Spleen (tissue), 11 donors: ENCODE measurements around the gene KL. TPM values are rescaled to one million over a fixed set of nuclear protein-coding genes. Genes with fewer than 3 reads are reported as not detected.

Source experiments
- DNase-seq: peaks from one replicate; pipeline ENCODE4 v3.0.0-alpha.2; 2020
- H3K27ac ChIP-seq, 8 donors: fragments of 200-600 bp; sonication (generic) in 7 of 8; 1 replicate in 4 of 8; 2 replicates in 4 of 8; pipeline versions ENCODE4 v1.5.0 to v1.8.0; 2016 to 2021; ENCODE audit warnings: inconsistent platforms in 4 of 8, mild to moderate bottlenecking in 4 of 8, moderate library complexity in 1 of 8
- H3K27me3 ChIP-seq, 7 donors: fragments of 200-600 bp; sonication (generic) in 6 of 7; replicated peaks in 1 of 7; 1 replicate in 4 of 7; 2 replicates in 3 of 7; pipeline versions ENCODE4 v1.5.0 to v1.8.0; 2016 to 2021; ENCODE audit warnings: inconsistent platforms in 3 of 7, mild to moderate bottlenecking in 1 of 7
- H3K36me3 ChIP-seq, 6 donors: fragments of 200-600 bp; sonication (generic) in 5 of 6; 1 replicate in 4 of 6; 2 replicates in 2 of 6; pipeline versions ENCODE4 v1.5.0 to v1.8.0; 2016 to 2021; ENCODE audit warnings: inconsistent platforms in 2 of 6
- H3K4me1 ChIP-seq, 6 donors: fragments of 200-600 bp; sonication (generic) in 5 of 6; 1 replicate in 3 of 6; 2 replicates in 3 of 6; pipeline versions ENCODE4 v1.5.0 to v1.8.0; 2016 to 2021; ENCODE audit warnings: inconsistent platforms in 3 of 6
- H3K4me3 ChIP-seq, 8 donors: fragments of 200-600 bp; sonication (generic) in 7 of 8; 1 replicate in 4 of 8; 2 replicates in 4 of 8; pipeline versions ENCODE4 v1.5.0 to v1.8.0; 2016 to 2021; ENCODE audit warnings: inconsistent platforms in 4 of 8, mild to moderate bottlenecking in 4 of 8, moderate library complexity in 2 of 8
- H3K9me3 ChIP-seq, 8 donors: fragments of 200-600 bp; sonication (generic) in 7 of 8; 1 replicate in 4 of 8; 2 replicates in 4 of 8; pipeline versions ENCODE4 v1.5.0 to v1.8.0; 2016 to 2021; ENCODE audit warnings: inconsistent platforms in 4 of 8
- CTCF ChIP-seq, 11 experiments: fragments of 200-600 bp in 7 of 11; fragments of 450-650 bp in 4 of 11; sonication (generic) in 4 of 11; IDR thresholded peaks in 8 of 11; conservative IDR thresholded peaks in 3 of 11; 1 replicate in 7 of 11; 2 replicates in 4 of 11; pipeline versions ENCODE4 v1.4.0 to v1.8.0; 2016 to 2021; ENCODE audit warnings: antibody characterized with exemption in 11 of 11, inconsistent platforms in 4 of 11, mild to moderate bottlenecking in 1 of 11
- POLR2A ChIP-seq, 3 donors: fragments of 450-650 bp; IDR thresholded peaks; one replicate each; pipeline ENCODE4 v1.5.1; 2017; ENCODE audit warnings: antibody characterized with exemption in 3 of 3, mild to moderate bottlenecking in 1 of 3
- POLR2AphosphoS5 ChIP-seq, 3 donors: sonication (generic); formaldehyde crosslinking; IDR thresholded peaks; one replicate each; pipeline ENCODE4 v1.5.1; 2017; ENCODE audit warnings: antibody characterized with exemption in 3 of 3
- WGBS, 5 donors: extraction: QIAGEN DNeasy Blood & Tissue Kit in 3 of 5; methylation state at CpG; one replicate each; pipeline versions ENCODE4 v1.1.5 to v1.1.7; 2013 to 2018; 5-methylcytosine and 5-hydroxymethylcytosine counted together
- intact Hi-C: fragments of 100-400 bp; cut with DNase I; formaldehyde crosslinking; loops from one replicate; pipeline ENCODE4 v1.15.0; 2023; ENCODE audit warnings: low total_unique reads
- polyA plus RNA-seq, 3 donors: library from polyadenylated mRNA; stranded (reverse); fragments of 200-250 nt; gene quantifications; one replicate each; pipeline ENCODE4 v1.2.1, GENCODE V29; 2013
- total RNA-seq, 7 donors: library from RNA; depleted of rRNA in 3 of 7; stranded (reverse); fragments of >200 nt in 3 of 7; fragmentation: NEBNext Ultra II Directional in 4 of 7; extraction: Animal tissue kit (Norgen Biotek cat#: 25700) in 4 of 7; gene quantifications; one replicate each; pipeline versions ENCODE4 v1.1.0 to v1.2.1, GENCODE V29; 2016 to 2021
- donor health status: healthy with polysubstance abuse.
- donor health status: DM: no; HTN: no; CAD: no; lungs with moderate emphysema.
- donor health status: DM: no; HTN: no; CAD: no.
- donor health status: Bipolar disorder and iron deficiency.
- donor health status: healthy.
- donor health status: DM: no; HTN: no; CAD: no.
- donor health status: DM: yes; HTN: yes; CAD: no.

KL gene
- total and polyA plus RNA-seq, 10 donors: 0.35 to 10.2 (median 4.6) TPM

GRCh38 chr13:33090755-33091414 is 74.7 kb downstream of the KL start:
- H3K27ac ChIP-seq: peak overlapping the region in 4 of 8 donors; percentile 49 to 68 (median 61)
- 41 to 69% (median 59%) methylated on average over 4 of the region's 4 CpGs for WGBS, 5 donors
- H3K4me3 ChIP-seq: no peak overlapping the region
- DNase-seq: no peak
- intact Hi-C loops: no loop called here
- peaks cover 0 to 11% (median 3%) of the 10 kb centered on the region in 6 donors for H3K4me1 ChIP-seq
- no peak for TF ChIP-seq CTCF (IDR thresholded peaks at IDR 0.05 in 8 of 11, conservative IDR thresholded peaks at IDR 0.05 in 3 of 11)
- no peak for TF ChIP-seq POLR2A (IDR thresholded peaks at IDR 0.05)
- TF ChIP-seq POLR2AphosphoS5 (IDR thresholded peaks at IDR 0.05): no peak
- H3K36me3 ChIP-seq: no peaks in the 10 kb centered on the region
- no peaks in the 10 kb centered on the region for H3K9me3 ChIP-seq
- H3K27me3 ChIP-seq: no peaks in the 10 kb centered on the region

GRCh38 chr13:33091415-33091774 is 75.2 kb downstream of the KL start:
- H3K36me3 ChIP-seq: no peaks in the 10 kb centered on the region
- intact Hi-C loops: no loop called here
- H3K27ac ChIP-seq: peak overlapping the region in 4 of 8 donors; percentile 49 to 68 (median 61)
- WGBS, 5 donors: 88 to 97% (median 94%) methylated on average over 5 of the region's 5 CpGs
- no peaks in the 10 kb centered on the region for H3K27me3 ChIP-seq
- no peaks in the 10 kb centered on the region for H3K9me3 ChIP-seq
- H3K4me1 ChIP-seq: peaks cover 0 to 11% (median 3%) of the 10 kb centered on the region in 6 donors
- H3K4me3 ChIP-seq: no peak overlapping the region
- no peak for DNase-seq
- TF ChIP-seq POLR2AphosphoS5 (IDR thresholded peaks at IDR 0.05) (no peak), CTCF (IDR thresholded peaks at IDR 0.05 in 8 of 11, conservative IDR thresholded peaks at IDR 0.05 in 3 of 11) (no peak), POLR2A (IDR thresholded peaks at IDR 0.05) (no peak)

GRCh38 chr13:33092073-33092987 is 76.1 kb downstream of the KL start:
- TF ChIP-seq POLR2AphosphoS5 (IDR thresholded peaks at IDR 0.05) (peak in 1 of 3 donors; percentile 63), POLR2A (IDR thresholded peaks at IDR 0.05) (no peak)
- Histone ChIP-seq H3K4me3 (no peak overlapping the region), H3K27me3 (no peaks in the 10 kb centered on the region), H3K27ac (peak overlapping the region in 6 of 8 donors; percentile 35 to 68 (median 53)), H3K9me3 (peaks cover 0 to 3% (median 0%) of the 10 kb centered on the region in 8 donors), H3K36me3 (no peaks in the 10 kb centered on the region), H3K4me1 (peaks cover 0 to 11% (median 3%) of the 10 kb centered on the region in 6 donors)
- no peak for DNase-seq
- 64 to 81% (median 73%) methylated on average over 11 of the region's 11 CpGs for WGBS, 5 donors
- intact Hi-C loops: no loop called here

GRCh38 chr13:33096886-33097605 is 80.8 kb downstream of the KL start:
- DNase-seq: no peak
- Histone ChIP-seq H3K27me3 (no peaks in the 10 kb centered on the region), H3K36me3 (no peaks in the 10 kb centered on the region), H3K27ac (no peak overlapping the region), H3K4me3 (no peak overlapping the region), H3K9me3 (peaks cover 0 to 19% (median 12%) of the 10 kb centered on the region in 8 donors), H3K4me1 (peaks cover 0 to 3% (median 0%) of the 10 kb centered on the region in 6 donors)
- intact Hi-C loops: no loop called here
- no peak for TF ChIP-seq CTCF (IDR thresholded peaks at IDR 0.05 in 8 of 11, conservative IDR thresholded peaks at IDR 0.05 in 3 of 11)
- no peak for TF ChIP-seq POLR2AphosphoS5 (IDR thresholded peaks at IDR 0.05)
- no peak for TF ChIP-seq POLR2A (IDR thresholded peaks at IDR 0.05)
- 91 to 99% (median 95%) methylated on average over 2 of the region's 2 CpGs for WGBS, 5 donors
